K562 (cell line): ENCODE results near the gene UNC5B. TPM values are rescaled to one million over a fixed set of nuclear protein-coding genes. Genes with fewer than 3 reads are reported as not detected.

ENCODE experiments used
- DIDO1 ChIP-seq: fragments of 450-650 bp; IDR thresholded peaks from 2 replicates; pipeline ENCODE4 v1.6.1; 2016; ENCODE audit warnings: low read depth, missing biosample characterization, missing genetic modification characterization
- POLR2G ChIP-seq: fragments of 200-400 bp; formaldehyde crosslinking; IDR thresholded peaks from 2 replicates; pipeline ENCODE4 v1.6.1; 2017; ENCODE audit warnings: low read depth, mild to moderate bottlenecking, antibody characterized with exemption, low read length, moderate library complexity
- REST ChIP-seq, 2 experiments: fragments of 450-650 bp; formaldehyde crosslinking in 1 of 2; IDR thresholded peaks; 2 replicates each; pipeline versions ENCODE4 v1.4.0 to v1.6.1; 2014 to 2020; ENCODE audit warnings: mild to moderate bottlenecking in 2 of 2, borderline replicate concordance in 1 of 2, low read depth in 1 of 2
- ZNF445 ChIP-seq: fragments of 250-450 bp; sonication (Bioruptor Pico); IDR thresholded peaks from 2 replicates; pipeline ENCODE4 v1.4.0; 2020; ENCODE audit warnings: low read depth, mild to moderate bottlenecking, moderate library complexity
- polyA plus RNA-seq, 8 experiments: library from polyadenylated mRNA; depleted of rRNA in 4 of 8; stranded (reverse) in 5 of 8; unstranded in 3 of 8; fragments of >200 nt; fragmentation: Nextera tagmentation in 2 of 8; fragmentation: Illumina TruSeq in 1 of 8; extraction: Ambion mirVana in 2 of 8; extraction: Trizol in 1 of 8; gene quantifications; 2 replicates each; pipeline versions ENCODE4 v1.2.1 to v1.2.3, GENCODE V29; 2011 to 2014; ENCODE audit warnings: inconsistent platforms in 1 of 8, missing spikeins in 1 of 8
- total RNA-seq, 7 experiments: library from RNA; depleted of rRNA in 6 of 7; stranded (reverse); fragments of >200 nt in 6 of 7; fragmentation: Illumina TruSeq in 2 of 7; extraction: Trizol in 2 of 7; gene quantifications; 2 replicates each; pipeline versions ENCODE4 v1.2.1 to v1.2.3, GENCODE V29; 2011 to 2021; ENCODE audit warnings: low replicate concordance in 1 of 7
- TF ChIP-seq, protein P1 (sequence below): IDR thresholded peaks from 2 replicates; pipeline ENCODE4 v1.6.1; 2011; ENCODE audit warnings: borderline replicate concordance, low read depth, mild to moderate bottlenecking, moderate library complexity, low read length; ENCODE audit not compliant: insufficient read depth, poor library complexity, severe bottlenecking
- TF ChIP-seq, protein P2 (sequence below): fragments of 250-450 bp; sonication (Bioruptor Pico); IDR thresholded peaks from 2 replicates; pipeline ENCODE4 v1.4.0; 2020; ENCODE audit warnings: borderline replicate concordance
- TF ChIP-seq, protein P3 (sequence below): sonication (generic); formaldehyde crosslinking; IDR thresholded peaks from 2 replicates; pipeline ENCODE4 v1.5.0; 2020; ENCODE audit warnings: missing genetic modification reagents

The UNC5B gene
- total and polyA plus RNA-seq, 9 of the 15 experiments (the other 6 are each of a cell fraction or from before 2014, with no cell fraction given), result 0.10 to 8.4 (median 2.1) TPM

- no peak for TF ChIP-seq REST (IDR thresholded peaks at IDR 0.05; ENCODE audit: borderline replicate concordance)
- TF ChIP-seq REST (CRISPR knock-in tag; IDR thresholded peaks at IDR 0.05; ENCODE audit: low read depth), result no peak
- TF ChIP-seq DIDO1 (tag), result no peak
- TF ChIP-seq, protein P1, sequence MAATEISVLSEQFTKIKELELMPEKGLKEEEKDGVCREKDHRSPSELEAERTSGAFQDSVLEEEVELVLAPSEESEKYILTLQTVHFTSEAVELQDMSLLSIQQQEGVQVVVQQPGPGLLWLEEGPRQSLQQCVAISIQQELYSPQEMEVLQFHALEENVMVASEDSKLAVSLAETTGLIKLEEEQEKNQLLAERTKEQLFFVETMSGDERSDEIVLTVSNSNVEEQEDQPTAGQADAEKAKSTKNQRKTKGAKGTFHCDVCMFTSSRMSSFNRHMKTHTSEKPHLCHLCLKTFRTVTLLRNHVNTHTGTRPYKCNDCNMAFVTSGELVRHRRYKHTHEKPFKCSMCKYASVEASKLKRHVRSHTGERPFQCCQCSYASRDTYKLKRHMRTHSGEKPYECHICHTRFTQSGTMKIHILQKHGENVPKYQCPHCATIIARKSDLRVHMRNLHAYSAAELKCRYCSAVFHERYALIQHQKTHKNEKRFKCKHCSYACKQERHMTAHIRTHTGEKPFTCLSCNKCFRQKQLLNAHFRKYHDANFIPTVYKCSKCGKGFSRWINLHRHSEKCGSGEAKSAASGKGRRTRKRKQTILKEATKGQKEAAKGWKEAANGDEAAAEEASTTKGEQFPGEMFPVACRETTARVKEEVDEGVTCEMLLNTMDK, result no peak
- TF ChIP-seq, protein P2, sequence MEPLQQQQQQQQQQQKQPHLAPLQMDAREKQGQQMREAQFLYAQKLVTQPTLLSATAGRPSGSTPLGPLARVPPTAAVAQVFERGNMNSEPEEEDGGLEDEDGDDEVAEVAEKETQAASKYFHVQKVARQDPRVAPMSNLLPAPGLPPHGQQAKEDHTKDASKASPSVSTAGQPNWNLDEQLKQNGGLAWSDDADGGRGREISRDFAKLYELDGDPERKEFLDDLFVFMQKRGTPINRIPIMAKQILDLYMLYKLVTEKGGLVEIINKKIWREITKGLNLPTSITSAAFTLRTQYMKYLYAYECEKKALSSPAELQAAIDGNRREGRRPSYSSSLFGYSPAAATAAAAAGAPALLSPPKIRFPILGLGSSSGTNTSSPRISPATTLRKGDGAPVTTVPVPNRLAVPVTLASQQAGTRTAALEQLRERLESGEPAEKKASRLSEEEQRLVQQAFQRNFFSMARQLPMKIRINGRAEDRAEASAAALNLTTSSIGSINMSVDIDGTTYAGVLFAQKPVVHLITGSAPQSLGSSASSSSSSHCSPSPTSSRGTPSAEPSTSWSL (CRISPR knock-in tag), result no peak
- TF ChIP-seq, protein P3, sequence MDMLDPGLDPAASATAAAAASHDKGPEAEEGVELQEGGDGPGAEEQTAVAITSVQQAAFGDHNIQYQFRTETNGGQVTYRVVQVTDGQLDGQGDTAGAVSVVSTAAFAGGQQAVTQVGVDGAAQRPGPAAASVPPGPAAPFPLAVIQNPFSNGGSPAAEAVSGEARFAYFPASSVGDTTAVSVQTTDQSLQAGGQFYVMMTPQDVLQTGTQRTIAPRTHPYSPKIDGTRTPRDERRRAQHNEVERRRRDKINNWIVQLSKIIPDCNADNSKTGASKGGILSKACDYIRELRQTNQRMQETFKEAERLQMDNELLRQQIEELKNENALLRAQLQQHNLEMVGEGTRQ (CRISPR knock-in tag), result no peak
- TF ChIP-seq POLR2G, result peak; percentile 29; the same call in 1 of the 2 replicates
- no peak for TF ChIP-seq ZNF445 (CRISPR knock-in tag)
Measured at GRCh38 chr10:71284544-71285179, 72.3 kb downstream of the UNC5B start (continued).
